HG03439 (cell line): ENCODE results near the gene WDR47.
"Not testable (repeated sequence)": the region's sequence is repeated elsewhere in the genome, so short reads cannot be mapped to it uniquely, and the experiment has no call there.

ENCODE experiments used
- ATAC-seq: cut with Tn5 transposase; IDR thresholded peaks from one replicate; pipeline ENCODE4 v1.9.1; 2021; ENCODE audit warnings: mild to moderate bottlenecking, moderate library complexity; ENCODE audit not compliant: unreplicated experiment

The WDR47 gene

GRCh38 chr1:109056064-109056463, 14.2 kb upstream of the WDR47 start:
- ATAC-seq, result no peak

DNA sequence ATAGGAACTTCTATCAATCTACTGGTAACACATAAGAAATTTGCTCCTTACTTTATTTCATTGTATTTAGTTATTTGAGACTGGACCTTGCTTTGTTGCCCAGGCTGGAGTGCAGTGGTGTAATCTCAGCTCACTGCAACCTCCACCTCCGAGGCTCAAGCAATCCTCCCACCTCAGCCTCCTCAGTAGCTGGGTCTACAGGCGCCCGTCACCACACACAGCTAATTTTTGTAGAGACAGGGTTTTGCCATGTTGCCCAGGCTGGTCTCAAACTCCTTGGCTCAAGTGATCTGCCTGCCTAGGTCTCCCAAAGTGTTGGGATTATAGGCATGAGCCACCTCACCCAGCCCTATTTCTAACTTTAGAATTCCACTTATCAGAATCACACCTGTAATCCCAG, 10.2 kb upstream of the WDR47 start:
- not testable (repeated sequence) for ATAC-seq

- no peak for ATAC-seq
These were observed 8.5 kb upstream of the WDR47 start for GRCh38 chr1:109050228-109050995.

DNA sequence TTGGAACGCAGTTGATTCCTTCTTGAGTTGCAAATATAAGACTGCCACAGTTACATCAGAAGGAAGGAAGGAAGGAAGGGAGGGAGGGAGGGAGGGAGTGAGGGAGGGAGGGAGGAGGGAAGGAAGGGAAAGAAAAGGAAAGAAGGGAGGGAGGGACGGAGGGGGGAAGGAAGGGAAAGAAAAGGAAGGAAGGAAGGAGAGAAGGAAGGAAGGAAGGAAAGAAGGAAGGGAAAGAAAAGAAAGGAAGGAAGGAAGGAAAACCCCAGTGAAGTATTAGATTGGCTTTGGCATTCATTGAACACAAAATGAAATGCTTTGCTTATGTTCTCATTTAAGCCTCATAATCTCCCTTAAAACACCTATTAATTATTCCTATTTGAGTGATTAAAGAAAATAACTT, 6.4 kb upstream of the WDR47 start:
- ATAC-seq, result no peak

DNA sequence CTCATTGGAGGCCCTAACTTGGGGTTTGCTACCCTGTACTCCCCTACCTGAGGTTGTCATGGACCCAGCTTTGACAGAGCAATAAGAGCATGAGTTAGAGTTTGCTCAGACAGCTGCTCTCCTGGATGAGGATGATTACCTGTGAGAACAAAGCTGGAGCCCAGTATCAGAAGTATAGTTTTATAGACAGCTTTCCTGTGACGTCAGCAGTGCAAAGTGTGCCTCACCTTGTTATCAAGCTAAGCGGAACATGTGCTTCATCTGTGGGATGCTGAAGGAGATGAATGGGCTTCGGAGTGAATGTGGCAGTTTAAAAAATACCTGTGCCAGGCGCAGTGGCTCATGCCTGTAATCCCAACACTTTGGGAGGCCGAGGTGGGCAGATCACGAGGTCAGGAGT, 5.4 kb upstream of the WDR47 start:
- no peak for ATAC-seq

GRCh38 chr1:109046671-109047070, 4.8 kb upstream of the WDR47 start:
- ATAC-seq, result no peak

DNA sequence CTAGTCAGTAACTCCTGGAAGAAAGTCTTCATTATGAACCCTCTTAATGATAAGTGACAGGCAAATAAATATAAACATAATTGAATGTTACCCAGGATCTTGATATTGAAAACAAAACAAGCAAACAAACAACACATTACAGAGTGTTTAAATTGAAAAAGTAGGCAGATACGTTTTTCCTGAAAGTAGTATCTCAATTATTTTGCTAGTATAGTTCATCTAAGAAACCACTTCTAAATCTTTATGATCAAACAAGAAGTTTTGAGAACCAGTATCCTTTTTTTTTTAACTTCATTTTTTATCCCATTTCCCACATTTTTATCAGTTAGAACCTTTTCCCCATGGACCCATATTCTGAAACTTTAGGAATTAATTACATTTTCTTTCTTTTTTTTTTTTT, 3.7 kb upstream of the WDR47 start:
- ATAC-seq, result no peak

DNA sequence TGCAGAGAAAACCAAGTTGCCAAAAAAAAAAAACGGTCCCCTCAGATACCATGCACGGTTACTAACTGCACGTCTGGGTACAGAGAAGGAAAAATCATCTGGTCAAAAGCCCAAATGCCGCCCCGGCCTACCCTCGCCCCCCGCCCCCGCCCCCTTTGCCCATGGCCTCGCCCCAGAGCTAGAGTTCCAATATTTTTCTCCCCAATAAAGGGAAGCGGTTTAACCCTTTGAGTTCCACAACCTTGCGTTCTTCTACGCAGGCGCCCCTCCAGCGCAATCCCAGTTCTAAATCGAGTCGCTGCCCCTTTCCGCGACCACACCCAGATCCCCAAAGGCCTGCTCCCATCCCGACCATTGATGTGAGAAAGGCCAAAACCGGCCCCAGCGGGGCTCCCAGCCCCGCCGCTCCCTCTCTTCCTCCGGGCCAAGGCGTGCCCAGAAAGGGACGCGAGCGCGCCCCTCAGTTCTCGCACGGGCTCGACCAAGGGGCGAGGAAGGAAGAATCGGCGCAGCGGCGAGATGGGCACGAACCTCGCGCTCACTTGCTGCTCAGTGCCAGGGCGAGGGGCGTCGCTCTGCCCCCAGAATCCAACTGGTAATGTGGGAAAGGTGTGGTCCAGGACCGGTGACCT, 797 bp downstream of the WDR47 start:
- ATAC-seq, result no peak

GRCh38 chr1:109040627-109040988, 1.3 kb downstream of the WDR47 start:
- no peak for ATAC-seq

DNA sequence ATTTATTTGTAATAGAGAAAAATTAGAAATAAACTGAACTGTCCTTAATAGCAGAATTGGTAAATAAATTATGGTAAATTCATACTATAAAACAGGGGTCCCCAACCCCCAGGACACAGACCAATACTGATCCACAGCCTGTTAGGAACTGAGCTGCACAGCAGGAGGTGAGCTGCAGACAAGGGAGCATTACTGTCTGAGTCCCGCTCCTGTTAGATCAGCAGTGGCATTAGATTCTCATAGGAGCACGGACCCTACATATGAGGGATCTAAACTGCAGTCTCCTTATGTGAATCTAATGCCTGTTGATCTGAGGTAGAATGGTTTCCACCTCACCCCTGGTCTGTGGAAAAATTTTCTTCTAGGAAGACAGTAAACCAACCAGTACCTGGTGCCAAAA, 7.5 kb downstream of the WDR47 start:
- ATAC-seq, result no peak

GRCh38 chr1:109029493-109029892, 12.4 kb downstream of the WDR47 start:
- ATAC-seq, result not testable (repeated sequence)

DNA sequence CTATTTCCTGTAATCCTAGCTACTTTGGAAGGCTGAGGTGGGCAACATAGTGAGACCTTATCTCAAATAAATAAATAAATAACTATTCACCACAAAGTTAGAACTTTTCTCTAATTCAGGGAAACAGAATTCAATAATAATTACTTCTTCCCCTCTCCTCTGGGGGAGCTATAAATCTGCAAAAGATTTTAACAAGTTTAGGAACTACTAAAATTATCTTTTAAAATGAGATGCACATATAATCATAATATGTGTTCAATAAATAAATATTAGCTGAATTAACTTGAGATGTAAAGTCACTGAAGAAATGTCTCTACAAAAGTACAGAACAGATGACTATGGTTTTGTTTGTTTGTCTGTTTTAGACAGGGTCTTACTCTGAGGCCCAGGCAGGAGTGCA, 14.1 kb downstream of the WDR47 start:
- no peak for ATAC-seq

DNA sequence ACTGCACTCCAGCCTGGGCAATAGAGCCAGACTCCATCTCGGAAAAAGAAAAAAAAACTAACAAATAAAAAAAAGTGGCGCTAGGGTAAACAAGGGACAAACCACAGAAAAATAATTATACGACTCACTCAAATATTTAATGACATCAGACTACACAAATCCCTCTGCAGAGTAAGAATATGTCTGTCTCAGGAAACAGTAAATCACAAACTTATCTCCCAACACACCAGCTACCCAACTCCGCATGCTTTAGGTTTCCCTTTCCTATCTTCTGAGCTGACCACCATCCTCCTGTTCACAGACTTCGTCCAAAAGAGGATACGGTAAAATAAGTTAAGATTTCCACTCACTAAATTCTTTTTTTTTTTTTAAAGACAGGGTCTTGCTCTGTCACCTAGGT, 16.2 kb downstream of the WDR47 start:
- no peak for ATAC-seq

DNA sequence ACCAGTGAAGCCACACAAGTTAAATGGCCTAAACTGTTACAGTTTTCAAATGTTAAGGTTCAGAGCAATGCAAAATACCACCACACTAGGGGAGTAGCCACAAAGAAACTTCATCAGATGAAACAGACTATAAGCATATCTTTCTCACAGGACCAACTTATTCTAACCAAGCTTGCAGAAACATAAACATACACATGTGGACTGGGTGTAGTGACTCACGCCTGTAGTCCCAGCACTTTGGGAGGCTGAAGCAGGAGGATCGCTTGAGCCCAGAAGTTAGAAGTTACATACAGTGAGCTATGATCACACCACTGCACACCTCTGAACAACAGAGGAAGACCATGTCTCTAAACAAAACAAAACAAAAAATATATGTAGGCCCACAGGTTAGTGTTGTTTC, 17.3 kb downstream of the WDR47 start:
- ATAC-seq, result no peak

DNA sequence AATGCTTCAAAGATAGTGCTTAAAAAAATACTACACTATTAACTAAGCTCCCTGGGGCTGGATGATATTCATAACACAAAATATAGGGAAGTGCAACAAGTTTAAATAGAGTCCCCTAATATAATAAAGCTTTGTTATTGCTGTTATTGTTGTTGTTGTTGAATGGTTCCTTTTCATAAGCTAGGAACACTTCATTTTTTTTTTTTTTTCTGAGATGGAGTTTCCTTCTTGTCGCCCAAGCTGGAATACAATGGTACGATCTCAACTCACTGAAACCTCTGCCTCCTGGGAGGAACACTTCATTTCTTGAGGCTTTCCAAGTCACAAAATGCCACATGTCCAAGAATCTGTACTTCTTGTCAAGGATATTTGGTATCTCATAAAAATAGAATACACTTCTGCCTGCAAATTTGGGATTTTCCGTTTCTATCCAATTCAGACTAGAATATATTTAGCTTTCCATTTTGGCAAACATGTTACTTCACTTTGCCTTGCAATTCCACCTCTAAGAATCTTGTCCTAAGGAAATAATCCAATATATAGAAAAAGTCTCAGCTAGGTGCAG, 21.1 kb downstream of the WDR47 start:
- no peak for ATAC-seq

DNA sequence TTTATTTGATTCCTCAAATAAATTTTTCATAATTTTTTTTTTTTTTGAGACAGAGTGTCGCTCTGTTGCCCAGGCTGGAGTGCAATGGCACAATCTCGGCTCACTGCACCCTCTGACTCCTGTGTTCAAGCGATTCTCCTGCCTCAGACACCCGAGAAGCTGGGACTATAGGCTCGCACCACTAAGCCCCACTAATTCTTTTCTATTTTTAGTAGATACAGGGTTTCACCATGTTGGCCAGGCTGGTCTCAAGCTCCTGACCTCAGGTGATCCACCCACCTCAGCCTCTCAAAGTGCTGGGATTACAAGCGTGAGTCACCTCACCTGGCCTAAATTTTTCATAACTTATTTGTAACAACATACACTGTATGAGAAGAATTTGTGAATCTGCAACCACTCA, 24.2 kb downstream of the WDR47 start:
- not testable (repeated sequence) for ATAC-seq

- ATAC-seq, result no peak
These were observed 24.8 kb downstream of the WDR47 start for GRCh38 chr1:109017134-109017533.

DNA sequence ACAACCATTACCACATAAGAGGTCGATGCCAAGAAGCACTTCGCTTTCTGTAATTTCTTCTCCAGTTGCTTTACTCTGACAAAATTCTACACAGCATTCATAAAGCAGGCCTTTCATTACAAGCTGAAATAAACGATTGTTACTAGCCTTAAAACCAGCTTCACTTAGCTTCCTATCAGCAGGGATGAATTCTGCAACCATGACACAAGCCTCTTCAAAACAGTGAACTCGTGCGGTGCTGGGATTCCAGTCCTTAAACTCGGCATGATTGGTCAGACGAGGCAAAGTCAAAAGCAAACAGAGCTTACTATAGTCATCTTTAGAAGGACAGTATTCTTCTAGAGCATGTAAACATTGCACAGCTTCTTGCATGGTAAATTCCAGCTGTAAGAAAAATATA, 30.6 kb downstream of the WDR47 start:
- no peak for ATAC-seq

GRCh38 chr1:108996622-108997021, 45.3 kb downstream of the WDR47 start:
- ATAC-seq, result not testable (repeated sequence)

GRCh38 chr1:108983114-108983513, 58.8 kb downstream of the WDR47 start:
- no peak for ATAC-seq

- ATAC-seq, result no peak
These were observed 65.2 kb downstream of the WDR47 start for GRCh38 chr1:108976658-108977057.

DNA sequence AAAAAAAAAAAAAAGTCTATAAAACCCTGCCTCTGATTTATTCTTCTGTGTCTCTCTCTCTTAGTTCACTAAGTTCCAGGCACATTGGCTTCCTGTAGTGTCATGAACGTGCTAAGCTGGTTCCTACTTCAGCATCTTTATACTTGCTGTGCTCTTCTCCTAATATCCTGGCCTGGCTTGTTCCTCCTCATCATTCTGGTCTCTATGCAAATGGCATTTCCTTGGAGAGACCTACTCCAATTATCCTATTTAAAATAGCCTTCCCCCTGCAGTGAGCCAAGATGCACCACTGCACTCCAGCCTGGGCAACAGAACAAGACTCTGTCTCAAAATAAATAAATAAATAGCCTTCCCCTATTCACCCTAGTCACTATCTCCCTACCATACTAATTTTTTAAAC, 69.0 kb downstream of the WDR47 start:
- no peak for ATAC-seq
